ENCODE data around the gene AUP1. TPM values are rescaled to one million over a fixed set of nuclear protein-coding genes. Genes with fewer than 3 reads are reported as not detected.
"Not testable (repeated sequence)": the region's sequence is repeated elsewhere in the genome, so short reads cannot be mapped to it uniquely, and the experiment has no call there.

AUP1 gene
- total RNA-seq, 2 experiments from 2014 or later = 92.0 to 122 TPM

DNA sequence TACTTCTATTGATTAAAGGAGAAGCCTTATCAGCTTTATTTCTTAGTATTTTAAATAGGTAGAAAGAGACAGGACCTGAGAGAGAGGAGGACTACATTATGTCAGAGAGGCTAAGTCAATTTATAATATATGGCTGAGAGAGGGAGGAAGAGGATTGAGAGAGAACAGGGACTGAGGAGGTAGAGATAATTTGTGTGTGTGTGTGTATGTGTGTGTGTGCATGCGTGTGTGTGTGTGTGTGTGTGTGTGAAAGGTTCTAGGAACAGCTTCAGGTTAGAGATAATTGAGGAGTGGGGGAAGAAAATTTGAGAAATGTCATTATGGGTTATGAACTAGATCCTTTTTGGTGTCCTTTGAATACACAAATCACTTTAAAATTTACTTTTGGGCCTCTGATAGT is 40.2 kb upstream of the AUP1 start:
- Mint-ChIP-seq H3K4me1 (peaks cover 47% of the 10 kb centered on the region), H3K36me3 (ENCODE audit: low read depth) (no peaks in the 10 kb centered on the region), H3K4me3 (no peak overlapping the region), H3K27me3 (peaks cover 7% of the 10 kb centered on the region), H3K9me3 (ENCODE audit: low read depth) (no peaks in the 10 kb centered on the region), H3K27ac (no peak overlapping the region)
- DNase-seq = no peak
- intact Hi-C loops (cut with DNase I, micrococcal nuclease) = loop anchor here (2.0 kb wide), 2 partner anchors 15 kb away; partner anchors contain the start of gene DOK1 (in 1 of the 2)
- CTCF ChIA-PET = interaction anchor here (0.7 to 1.7 kb wide), 3 partner anchors 10 to 76 kb away, joined by 3 to 4 read pairs (median 3); no protein-coding TSS in a partner anchor
- ATAC-seq = no peak
- POLR2A ChIA-PET = no interaction called here

DNA sequence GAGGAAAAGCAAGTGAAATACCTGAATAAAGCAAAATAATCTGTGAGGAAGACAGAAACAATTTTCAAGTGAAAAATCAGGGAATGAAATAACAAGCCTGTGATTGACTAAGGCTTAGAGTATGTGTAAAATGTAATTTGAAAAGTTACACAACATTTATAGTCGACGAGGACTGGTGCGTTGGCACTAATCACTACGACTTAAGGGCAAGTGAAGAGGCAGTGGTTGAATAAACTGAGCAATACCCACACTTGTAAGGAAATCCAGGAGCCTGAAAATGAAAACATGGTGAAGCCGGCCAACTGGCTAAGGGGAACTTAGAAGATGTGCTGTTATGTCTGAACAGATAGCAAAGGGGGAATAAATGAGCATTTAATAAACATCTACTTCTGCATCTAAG is 38.4 kb upstream of the AUP1 start:
- intact Hi-C loops (cut with DNase I, micrococcal nuclease) = no loop called here
- no peak overlapping the region for H3K4me3 Mint-ChIP-seq
- ChIA-PET POLR2A (no interaction called here), CTCF (interaction anchor here (0.9 to 3.3 kb wide), 4 partner anchors 9 to 64 kb away, joined by 3 to 8 read pairs (median 6); no protein-coding TSS in a partner anchor)
- peaks cover 18% of the 10 kb centered on the region for H3K27me3 Mint-ChIP-seq
- H3K27ac Mint-ChIP-seq = no peak overlapping the region
- ATAC-seq = no peak
- no peaks in the 10 kb centered on the region for H3K9me3 Mint-ChIP-seq (ENCODE audit: low read depth)
- no peaks in the 10 kb centered on the region for H3K36me3 Mint-ChIP-seq (ENCODE audit: low read depth)
- no peak for DNase-seq
- peaks cover 34% of the 10 kb centered on the region for H3K4me1 Mint-ChIP-seq

DNA sequence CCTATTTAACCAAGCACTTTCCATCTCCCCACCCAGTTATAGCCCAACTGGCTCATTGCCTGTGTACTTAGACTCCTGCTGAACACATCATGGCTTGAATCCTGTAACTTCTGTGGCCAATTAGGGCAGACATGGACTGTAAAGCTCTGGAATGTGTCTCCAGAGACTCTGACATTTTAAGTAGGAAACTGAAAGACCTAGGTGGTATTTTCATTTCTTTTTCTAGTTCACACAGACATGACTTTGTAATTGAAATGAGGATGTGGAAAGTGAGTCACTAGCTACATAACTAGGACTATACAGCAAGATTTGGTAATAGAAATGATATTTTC is 37.2 kb upstream of the AUP1 start:
- no peak for DNase-seq
- no peaks in the 10 kb centered on the region for H3K36me3 Mint-ChIP-seq (ENCODE audit: low read depth)
- H3K4me3 Mint-ChIP-seq = no peak overlapping the region
- no peaks in the 10 kb centered on the region for H3K9me3 Mint-ChIP-seq (ENCODE audit: low read depth)
- CTCF ChIA-PET = interaction anchor here (0.6 to 3.3 kb wide), 8 partner anchors 9 to 286 kb away, joined by 3 to 10 read pairs (median 4); no protein-coding TSS in a partner anchor
- H3K4me1 Mint-ChIP-seq = peaks cover 32% of the 10 kb centered on the region
- intact Hi-C loops (cut with DNase I, micrococcal nuclease) = no loop called here
- H3K27ac Mint-ChIP-seq = peak overlapping the region; percentile 78
- POLR2A ChIA-PET = interaction anchor here (0.6 to 1.3 kb wide), 5 partner anchors 9 to 69 kb away, joined by 3 to 5 read pairs (median 3); no protein-coding TSS in a partner anchor
- ATAC-seq = peak; percentile 65
- peaks cover 25% of the 10 kb centered on the region for H3K27me3 Mint-ChIP-seq

DNA sequence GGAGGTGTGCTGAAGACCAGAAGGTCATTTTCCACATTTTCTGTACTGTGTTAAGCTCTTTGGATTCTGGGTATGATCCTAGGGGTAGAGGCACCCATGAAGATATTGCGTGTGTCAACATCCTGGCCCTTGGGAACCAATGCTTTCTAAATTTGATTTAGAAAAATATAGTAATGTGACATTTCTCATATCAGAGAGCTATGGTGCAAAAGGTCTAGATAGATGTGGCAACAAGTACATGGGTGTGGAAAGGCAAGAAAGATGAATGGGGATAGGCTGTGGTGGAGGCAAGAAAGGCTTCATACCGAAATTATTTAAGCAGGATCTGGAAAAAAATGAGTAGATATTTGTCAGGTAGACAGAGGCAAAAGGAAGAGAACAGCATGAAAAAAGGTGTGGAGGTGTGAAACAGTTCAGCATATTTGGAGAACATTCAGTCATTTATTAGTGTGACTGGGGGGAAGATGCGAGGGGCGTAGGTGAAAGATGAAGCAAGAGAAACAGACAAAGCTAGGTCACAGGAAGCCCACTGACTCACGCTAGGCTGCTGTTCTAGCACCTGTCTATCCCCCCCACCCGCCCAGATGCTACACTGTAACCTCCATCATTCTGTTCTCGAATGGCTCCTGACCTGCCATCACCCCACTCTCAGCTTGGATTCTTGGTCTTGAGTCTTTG is 36.7 kb upstream of the AUP1 start:
- peaks cover 32% of the 10 kb centered on the region for H3K4me1 Mint-ChIP-seq
- peak; percentile 40 for ATAC-seq
- POLR2A ChIA-PET = interaction anchor here (0.6 to 1.3 kb wide), 4 partner anchors 8 to 33 kb away, joined by 3 to 5 read pairs (median 3); no protein-coding TSS in a partner anchor

DNA sequence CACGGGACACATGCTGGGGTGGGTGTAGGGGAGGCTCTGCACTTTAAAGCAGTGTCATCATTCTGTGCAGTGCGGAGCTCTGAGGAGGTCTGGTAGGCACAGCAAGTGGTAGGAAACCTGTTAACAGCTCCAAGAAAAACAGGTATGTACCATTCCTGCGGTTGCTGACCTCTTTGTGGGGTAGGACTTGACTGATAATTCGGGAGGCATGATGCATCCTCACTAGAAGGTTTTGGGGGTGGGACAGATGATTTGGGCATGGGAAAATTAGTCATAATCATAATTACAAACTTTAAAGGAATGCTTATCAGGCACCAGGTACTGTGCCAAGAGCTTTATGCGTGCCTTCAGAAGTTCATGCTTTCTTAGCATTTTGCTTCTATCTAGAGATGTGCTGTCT is 34.7 kb upstream of the AUP1 start:
- peaks cover 33% of the 10 kb centered on the region for H3K4me1 Mint-ChIP-seq
- no peak for DNase-seq
- H3K27ac Mint-ChIP-seq = no peak overlapping the region

More for the DNA sequence above, 36.7 kb upstream of the AUP1 start:
- Mint-ChIP-seq H3K9me3 (ENCODE audit: low read depth) (no peaks in the 10 kb centered on the region), H3K4me3 (no peak overlapping the region), H3K36me3 (ENCODE audit: low read depth) (no peaks in the 10 kb centered on the region), H3K27ac (peak overlapping the region; percentile 78), H3K27me3 (peaks cover 29% of the 10 kb centered on the region)
- CTCF ChIA-PET = interaction anchor here (0.6 to 3.3 kb wide), 8 partner anchors 9 to 286 kb away, joined by 3 to 10 read pairs (median 4); no protein-coding TSS in a partner anchor
- intact Hi-C loops (cut with DNase I, micrococcal nuclease) = no loop called here
- peak; percentile 27 for DNase-seq

DNA sequence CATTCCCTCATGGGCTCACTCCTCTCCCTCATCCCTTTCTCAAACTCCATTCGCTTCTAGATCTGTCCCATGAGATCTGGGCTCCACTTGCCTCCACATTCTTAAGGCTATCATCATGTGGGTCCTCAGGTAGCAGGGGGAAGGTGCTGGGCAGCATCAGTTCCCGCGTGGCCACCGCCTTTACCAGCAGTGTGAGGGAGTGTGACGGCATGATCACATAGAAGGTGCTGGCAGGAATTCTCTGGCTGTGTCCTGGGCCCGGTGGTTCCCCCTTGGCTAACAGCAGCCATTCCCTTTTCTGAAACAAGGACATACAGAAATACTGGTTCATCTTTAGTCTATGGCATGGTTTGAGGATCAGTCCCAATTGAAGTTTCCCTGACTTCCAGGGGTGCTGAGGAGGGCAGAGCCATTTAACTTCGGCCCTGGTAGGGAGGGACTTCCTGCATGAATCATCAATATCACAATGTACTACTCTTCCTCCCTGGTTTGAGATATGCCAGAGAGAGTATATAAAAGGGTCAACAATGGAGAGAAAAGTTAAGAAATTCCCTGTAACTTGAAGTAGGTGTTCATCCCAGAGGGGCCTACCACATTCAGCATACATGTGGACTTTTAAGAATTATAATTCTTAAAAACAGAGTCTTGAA is 32.7 kb upstream of the AUP1 start:
- H3K27me3 Mint-ChIP-seq = peaks cover 34% of the 10 kb centered on the region
- ChIA-PET POLR2A (no interaction called here), CTCF (no interaction called here)
- H3K4me1 Mint-ChIP-seq = peaks cover 19% of the 10 kb centered on the region
- H3K4me3 Mint-ChIP-seq = no peak overlapping the region
- no peak overlapping the region for H3K27ac Mint-ChIP-seq
- H3K36me3 Mint-ChIP-seq (ENCODE audit: low read depth) = no peaks in the 10 kb centered on the region
- ATAC-seq (no peak), DNase-seq (no peak)
- no peaks in the 10 kb centered on the region for H3K9me3 Mint-ChIP-seq (ENCODE audit: low read depth)
- intact Hi-C loops (cut with DNase I, micrococcal nuclease) = loop anchor here in 1 of 2 experiments (2.0 kb wide), 1 partner anchor 19 kb away; no protein-coding TSS in a partner anchor

More for the DNA sequence above, 34.7 kb upstream of the AUP1 start:
- H3K36me3 Mint-ChIP-seq (ENCODE audit: low read depth) = no peaks in the 10 kb centered on the region
- no peak overlapping the region for H3K4me3 Mint-ChIP-seq
- intact Hi-C loops (cut with DNase I, micrococcal nuclease) = no loop called here
- CTCF ChIA-PET = interaction anchor here (0.7 kb wide), 1 partner anchor 82 kb away, joined by 3 read pairs; the partner anchor contains the start of genes CCDC142 and TTC31
- POLR2A ChIA-PET = no interaction called here
- ATAC-seq = no peak
- H3K27me3 Mint-ChIP-seq = peaks cover 39% of the 10 kb centered on the region
- no peaks in the 10 kb centered on the region for H3K9me3 Mint-ChIP-seq (ENCODE audit: low read depth)

DNA sequence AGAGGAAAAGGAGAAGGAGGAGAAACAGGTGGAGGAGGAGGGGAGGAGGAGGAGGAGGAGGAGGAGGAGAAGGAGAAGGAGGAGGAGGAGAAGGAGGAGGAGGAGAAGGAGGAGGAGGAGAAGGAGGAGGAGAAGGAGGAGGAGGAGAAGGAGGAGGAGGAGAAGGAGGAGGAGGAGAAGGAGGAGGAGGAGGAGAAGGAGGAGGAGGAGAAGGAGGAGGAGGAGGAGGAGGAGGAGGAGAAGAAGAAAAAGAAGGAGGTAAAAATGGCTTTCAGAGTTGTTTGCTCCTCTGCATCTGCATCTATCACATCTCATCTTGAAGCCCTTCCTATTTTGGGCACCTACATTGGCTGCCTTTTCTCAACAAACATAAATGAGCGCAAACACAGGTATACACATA is 31.5 kb upstream of the AUP1 start:
- H3K36me3 Mint-ChIP-seq (ENCODE audit: low read depth); CTCF ChIA-PET; H3K4me3 Mint-ChIP-seq; H3K27ac Mint-ChIP-seq; DNase-seq; ATAC-seq; H3K9me3 Mint-ChIP-seq (ENCODE audit: low read depth); POLR2A ChIA-PET; intact Hi-C loops (cut with DNase I, micrococcal nuclease): not testable (repeated sequence)
- Mint-ChIP-seq H3K27me3 (peaks cover 34% of the 10 kb centered on the region), H3K4me1 (peaks cover 14% of the 10 kb centered on the region)

DNA sequence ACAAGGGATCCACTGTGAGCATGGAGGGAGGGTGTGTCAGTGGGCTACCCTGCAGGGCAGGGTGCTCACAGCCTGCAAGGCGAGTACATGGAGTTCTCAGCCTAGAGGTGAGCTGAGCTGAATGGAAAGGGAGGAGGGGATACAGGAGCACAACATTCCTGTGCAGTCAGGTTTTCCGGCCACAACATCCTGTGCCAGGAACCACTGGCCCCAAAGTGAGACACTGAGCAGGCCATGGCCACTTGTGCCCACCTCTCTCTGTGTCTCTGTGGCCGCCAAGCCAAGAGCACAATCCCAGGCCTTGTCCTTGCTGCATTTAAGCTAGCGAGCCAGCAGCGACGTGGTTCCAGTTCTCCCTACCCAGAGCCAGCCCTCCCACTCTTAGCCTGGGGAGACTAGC is 31.1 kb upstream of the AUP1 start:
- Mint-ChIP-seq H3K4me3 (no peak overlapping the region), H3K27ac (no peak overlapping the region), H3K9me3 (ENCODE audit: low read depth) (no peaks in the 10 kb centered on the region), H3K4me1 (peaks cover 11% of the 10 kb centered on the region), H3K36me3 (ENCODE audit: low read depth) (peaks cover 3% of the 10 kb centered on the region), H3K27me3 (peaks cover 32% of the 10 kb centered on the region)
- POLR2A ChIA-PET = no interaction called here
- DNase-seq (no peak), ATAC-seq (no peak)
- intact Hi-C loops (cut with DNase I, micrococcal nuclease) = no loop called here
- CTCF ChIA-PET = interaction anchor here (0.6 kb wide), 1 partner anchor 11 kb away, joined by 4 read pairs; no protein-coding TSS in a partner anchor

DNA sequence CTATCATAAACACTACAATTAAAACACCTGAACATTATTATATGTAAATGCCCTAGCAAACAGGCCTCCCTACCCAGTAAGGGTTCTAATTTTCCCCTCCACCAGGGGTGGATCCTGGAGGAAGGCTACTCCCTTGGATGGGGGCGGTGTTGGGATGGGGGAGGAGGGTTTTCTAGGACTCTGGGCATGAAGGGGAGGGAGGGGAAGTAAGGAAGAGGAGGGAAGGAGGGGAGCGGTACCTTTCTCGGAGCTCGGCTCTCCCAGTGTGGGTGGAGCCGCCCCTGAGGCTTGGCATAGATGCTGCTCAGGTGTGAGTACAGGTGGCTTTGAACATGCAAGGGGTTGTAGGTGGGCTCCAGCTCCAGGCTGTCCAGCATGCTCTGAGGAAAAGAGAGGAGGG is 30.4 kb upstream of the AUP1 start:
- Mint-ChIP-seq H3K4me1 (peaks cover 11% of the 10 kb centered on the region), H3K27me3 (peaks cover 32% of the 10 kb centered on the region), H3K9me3 (ENCODE audit: low read depth) (no peaks in the 10 kb centered on the region), H3K36me3 (ENCODE audit: low read depth) (peaks cover 3% of the 10 kb centered on the region), H3K27ac (no peak overlapping the region), H3K4me3 (no peak overlapping the region)
- DNase-seq (no peak), ATAC-seq (no peak)
- POLR2A ChIA-PET = no interaction called here
- CTCF ChIA-PET = interaction anchor here (0.5 kb wide), 1 partner anchor 691 kb away, joined by 3 read pairs; no protein-coding TSS in a partner anchor
- intact Hi-C loops (cut with DNase I, micrococcal nuclease) = no loop called here

DNA sequence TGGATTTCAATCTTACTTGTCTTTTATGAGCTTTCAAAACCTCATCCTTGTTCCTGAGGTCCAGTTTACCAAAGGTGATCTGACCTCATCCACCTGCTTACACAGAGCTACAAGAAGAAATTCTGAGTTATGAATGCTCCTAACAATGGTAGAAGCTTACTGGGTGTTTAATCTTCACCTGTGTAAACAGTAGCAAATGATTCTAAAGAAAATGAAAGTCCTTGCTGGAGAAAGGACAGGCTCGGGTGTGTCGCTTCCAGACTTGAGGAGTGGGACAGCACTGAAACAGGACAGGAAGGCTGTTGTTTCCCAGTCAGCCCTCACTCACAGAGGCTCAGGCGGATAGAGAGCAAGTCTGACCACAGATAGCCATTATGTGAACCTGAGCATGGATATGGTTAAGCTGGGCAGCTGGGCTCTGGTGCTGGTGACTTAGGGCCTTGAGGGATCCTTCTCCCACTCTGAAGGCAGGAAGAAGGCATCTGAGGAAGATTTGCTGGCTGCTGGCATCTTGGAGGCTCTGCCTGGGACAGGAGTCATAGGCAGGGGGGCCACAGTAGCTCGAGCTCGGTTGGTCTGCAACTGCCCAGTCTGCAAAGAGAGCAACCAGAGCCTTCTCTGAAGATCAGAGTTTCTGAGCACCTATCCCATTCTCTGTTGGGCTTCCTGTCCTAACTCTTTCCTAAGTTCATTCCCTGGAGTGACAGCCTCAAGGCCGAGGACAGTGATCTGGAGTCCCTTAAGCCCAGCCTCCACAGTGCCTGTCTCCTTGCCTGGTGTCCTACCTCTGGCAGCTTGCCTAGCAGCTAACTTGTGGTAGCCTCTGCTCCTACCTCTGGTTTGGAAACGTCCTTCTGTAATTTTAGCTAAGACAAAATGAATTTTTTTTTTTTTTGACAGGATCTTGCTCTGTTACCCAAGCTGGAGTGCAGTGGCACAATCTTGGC is 29.1 kb upstream of the AUP1 start:
- Mint-ChIP-seq H3K4me1 (peaks cover 12% of the 10 kb centered on the region), H3K4me3 (no peak overlapping the region), H3K27me3 (peaks cover 22% of the 10 kb centered on the region), H3K9me3 (ENCODE audit: low read depth) (no peaks in the 10 kb centered on the region), H3K27ac (no peak overlapping the region), H3K36me3 (ENCODE audit: low read depth) (peaks cover 3% of the 10 kb centered on the region)
- ATAC-seq (no peak), DNase-seq (no peak)
- intact Hi-C loops (cut with DNase I, micrococcal nuclease) = no loop called here
- ChIA-PET POLR2A (interaction anchor here (0.6 kb wide), 2 partner anchors 8 to 69 kb away, joined by 3 to 13 read pairs; no protein-coding TSS in a partner anchor), CTCF (interaction anchor here (0.6 to 1.2 kb wide), 6 partner anchors 9 to 682 kb away, joined by 3 to 4 read pairs (median 3); no protein-coding TSS in a partner anchor)

Measured in activated CD4-positive, alpha-beta T cell treated with anti-CD3 and anti-CD28 coated beads for 36 hours (primary cell).